ENCODE results near the gene ZC3H18.

The ZC3H18 gene

DNA sequence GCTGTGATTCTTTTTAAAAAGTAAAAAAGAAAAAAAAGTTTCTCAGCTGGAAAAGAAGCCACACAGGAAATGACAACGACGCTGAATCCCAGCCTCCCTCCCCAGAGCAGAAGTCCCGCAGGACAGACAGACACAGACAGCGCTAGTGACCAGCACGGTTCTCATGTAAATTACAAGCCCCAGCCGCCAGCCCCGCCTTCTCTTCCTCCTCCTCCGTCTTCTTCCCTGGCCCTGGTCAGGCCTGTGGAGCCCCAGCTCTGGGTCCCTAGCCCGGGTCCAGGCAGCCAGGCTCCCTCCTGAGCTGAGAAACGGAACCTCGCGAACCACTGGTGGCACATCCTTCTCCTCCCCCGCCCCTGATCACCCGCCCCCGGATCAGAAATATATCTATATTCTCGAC is 61.2 kb downstream of the ZC3H18 start:
- Histone ChIP-seq H3K36me3 (ENCODE audit: control insufficient read depth, insufficient read depth, low read length) (no peaks in the 10 kb centered on the region), H3K27ac (no peak overlapping the region), H2AFZ (no peak overlapping the region), H3K79me2 (no peaks in the 10 kb centered on the region), H3K27me3 (ENCODE audit: control insufficient read depth, insufficient read depth, low read length) (no peaks in the 10 kb centered on the region), H3K4me2 (ENCODE audit: low read length) (no peak overlapping the region), H3K9me3 (ENCODE audit: control insufficient read depth, low read length) (no peaks in the 10 kb centered on the region), H3K9ac (no peak overlapping the region), H3K4me1 (no peaks in the 10 kb centered on the region), H3K4me3 (ENCODE audit: low read depth, low read length) (no peak overlapping the region)
- TF ChIP-seq, protein P1, sequence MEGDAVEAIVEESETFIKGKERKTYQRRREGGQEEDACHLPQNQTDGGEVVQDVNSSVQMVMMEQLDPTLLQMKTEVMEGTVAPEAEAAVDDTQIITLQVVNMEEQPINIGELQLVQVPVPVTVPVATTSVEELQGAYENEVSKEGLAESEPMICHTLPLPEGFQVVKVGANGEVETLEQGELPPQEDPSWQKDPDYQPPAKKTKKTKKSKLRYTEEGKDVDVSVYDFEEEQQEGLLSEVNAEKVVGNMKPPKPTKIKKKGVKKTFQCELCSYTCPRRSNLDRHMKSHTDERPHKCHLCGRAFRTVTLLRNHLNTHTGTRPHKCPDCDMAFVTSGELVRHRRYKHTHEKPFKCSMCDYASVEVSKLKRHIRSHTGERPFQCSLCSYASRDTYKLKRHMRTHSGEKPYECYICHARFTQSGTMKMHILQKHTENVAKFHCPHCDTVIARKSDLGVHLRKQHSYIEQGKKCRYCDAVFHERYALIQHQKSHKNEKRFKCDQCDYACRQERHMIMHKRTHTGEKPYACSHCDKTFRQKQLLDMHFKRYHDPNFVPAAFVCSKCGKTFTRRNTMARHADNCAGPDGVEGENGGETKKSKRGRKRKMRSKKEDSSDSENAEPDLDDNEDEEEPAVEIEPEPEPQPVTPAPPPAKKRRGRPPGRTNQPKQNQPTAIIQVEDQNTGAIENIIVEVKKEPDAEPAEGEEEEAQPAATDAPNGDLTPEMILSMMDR (IDR thresholded peaks at IDR 0.05) = no peak

DNA sequence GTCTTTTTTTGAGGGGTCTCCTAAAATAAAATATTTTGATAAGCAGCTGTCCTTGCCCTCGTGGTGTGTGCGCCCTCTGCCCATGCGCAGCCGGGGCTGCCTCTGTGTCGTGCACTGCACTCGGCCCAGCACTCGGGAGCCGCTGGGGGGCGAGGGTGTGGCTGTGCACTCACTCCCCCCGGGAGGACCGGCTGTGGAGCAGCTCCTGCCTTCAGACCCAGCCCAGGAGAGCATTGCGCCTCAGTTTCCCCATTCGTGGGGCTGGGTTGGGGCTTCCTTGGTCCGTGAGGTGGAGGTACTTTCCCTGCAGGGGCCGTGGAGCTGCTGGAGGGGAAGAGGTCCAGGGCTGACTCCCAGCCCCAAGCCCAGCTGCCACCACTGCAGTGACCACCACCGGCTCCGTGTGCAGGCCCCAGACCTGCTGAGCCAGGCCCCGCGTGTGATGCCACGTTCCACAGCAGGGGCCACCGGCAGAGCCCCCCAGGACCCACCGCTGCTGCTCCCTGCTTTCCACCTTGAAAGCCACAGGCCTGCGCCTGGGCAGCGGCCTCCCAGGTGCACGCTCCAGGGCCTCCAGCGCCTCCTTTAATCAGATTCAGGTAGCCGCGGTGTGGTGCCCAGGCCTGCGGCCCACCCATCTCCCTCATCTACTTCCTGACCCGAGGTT is 61.9 kb downstream of the ZC3H18 start:
- no peaks in the 10 kb centered on the region for H3K27me3 ChIP-seq (ENCODE audit: control insufficient read depth, insufficient read depth, low read length)
- H3K9me3 ChIP-seq (ENCODE audit: control insufficient read depth, low read length) = no peaks in the 10 kb centered on the region
- no peak overlapping the region for H2AFZ ChIP-seq
- TF ChIP-seq, protein P1 (IDR thresholded peaks at IDR 0.05) = no peak
- no peak overlapping the region for H3K27ac ChIP-seq
- no peaks in the 10 kb centered on the region for H3K4me1 ChIP-seq
- H3K4me3 ChIP-seq (ENCODE audit: low read depth, low read length) = no peak overlapping the region
- H3K79me2 ChIP-seq = no peaks in the 10 kb centered on the region
- no peaks in the 10 kb centered on the region for H3K36me3 ChIP-seq (ENCODE audit: control insufficient read depth, insufficient read depth, low read length)
- H3K9ac ChIP-seq = no peak overlapping the region
- H3K4me2 ChIP-seq (ENCODE audit: low read length) = no peak overlapping the region

DNA sequence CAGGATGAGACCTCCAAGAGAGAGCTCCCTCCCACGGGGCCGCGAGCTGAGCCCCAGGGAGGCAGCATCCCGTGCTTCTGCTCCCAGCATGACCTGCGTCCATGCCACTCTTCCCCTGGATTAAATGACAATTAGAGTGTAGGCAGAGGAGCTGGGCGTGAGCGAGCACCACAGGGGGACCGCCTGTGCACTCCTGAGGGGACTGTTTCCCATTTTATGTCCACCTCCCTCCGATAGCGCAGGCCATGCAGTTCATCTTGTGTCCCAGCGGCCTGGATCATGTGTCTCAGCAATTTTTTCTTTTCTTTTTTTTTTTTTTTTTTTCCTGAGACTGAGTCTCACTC is 62.4 kb downstream of the ZC3H18 start:
- Histone ChIP-seq H3K4me1 (no peaks in the 10 kb centered on the region), H3K4me3 (ENCODE audit: low read depth, low read length) (no peak overlapping the region), H3K36me3 (ENCODE audit: control insufficient read depth, insufficient read depth, low read length) (no peaks in the 10 kb centered on the region), H3K79me2 (no peaks in the 10 kb centered on the region), H3K27me3 (ENCODE audit: control insufficient read depth, insufficient read depth, low read length) (no peaks in the 10 kb centered on the region), H3K9ac (no peak overlapping the region), H3K27ac (no peak overlapping the region), H3K9me3 (ENCODE audit: control insufficient read depth, low read length) (no peaks in the 10 kb centered on the region), H2AFZ (no peak overlapping the region), H3K4me2 (ENCODE audit: low read length) (no peak overlapping the region)
- TF ChIP-seq, protein P1 (IDR thresholded peaks at IDR 0.05) = no peak

DNA sequence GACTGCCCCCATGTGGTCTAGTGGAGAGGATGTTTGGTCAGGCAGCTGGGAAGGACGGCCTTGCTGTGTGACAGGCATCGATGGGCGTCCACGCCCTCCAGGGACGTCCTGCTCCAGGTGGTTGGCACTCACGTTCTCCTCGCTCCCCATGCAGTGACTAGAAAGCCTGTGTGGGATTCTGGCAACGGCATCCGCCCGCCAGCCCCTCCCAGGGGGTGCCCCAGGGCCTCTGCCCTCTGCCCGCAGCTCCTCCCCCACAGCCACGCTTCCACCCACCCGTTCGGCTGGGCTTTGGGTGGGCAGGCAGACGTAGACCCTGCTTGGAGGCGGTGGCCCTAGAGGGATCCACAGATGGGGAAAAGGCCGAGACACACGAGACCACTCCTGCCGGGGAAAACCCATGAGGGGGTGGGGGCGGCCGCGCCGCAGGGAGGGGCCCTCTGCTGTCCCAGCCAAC is 63.5 kb downstream of the ZC3H18 start:
- Histone ChIP-seq H3K4me1 (no peaks in the 10 kb centered on the region), H3K79me2 (no peaks in the 10 kb centered on the region), H3K27me3 (ENCODE audit: control insufficient read depth, insufficient read depth, low read length) (no peaks in the 10 kb centered on the region), H3K9me3 (ENCODE audit: control insufficient read depth, low read length) (no peaks in the 10 kb centered on the region), H3K4me3 (ENCODE audit: low read depth, low read length) (no peak overlapping the region), H3K27ac (no peak overlapping the region), H3K36me3 (ENCODE audit: control insufficient read depth, insufficient read depth, low read length) (no peaks in the 10 kb centered on the region), H2AFZ (no peak overlapping the region), H3K9ac (no peak overlapping the region), H3K4me2 (ENCODE audit: low read length) (no peak overlapping the region)
- TF ChIP-seq, protein P1 (IDR thresholded peaks at IDR 0.05) = no peak
